GM21360 (cell line): Measurements from ENCODE around the gene ZNF534.
"Not testable (repeated sequence)": the region's sequence is repeated elsewhere in the genome, so short reads cannot be mapped to it uniquely, and the experiment has no call there.

Experiments
- ATAC-seq: cut with Tn5 transposase; IDR thresholded peaks from one replicate; pipeline ENCODE4 v1.9.1; 2021; ENCODE audit warnings: mild to moderate bottlenecking, moderate library complexity; ENCODE audit not compliant: unreplicated experiment

Gene ZNF534

GRCh38 chr19:52494518-52494917 is 65.6 kb downstream of the ZNF534 start:
- ATAC-seq = no peak

GRCh38 chr19:52498571-52498970 is 69.6 kb downstream of the ZNF534 start:
- no peak for ATAC-seq

- not testable (repeated sequence) for ATAC-seq
Measured at GRCh38 chr19:52500474-52500873, 71.5 kb downstream of the ZNF534 start.

- ATAC-seq = not testable (repeated sequence)
Measured at GRCh38 chr19:52500991-52501390, 72.0 kb downstream of the ZNF534 start.
